PC-3 (cell line): ENCODE measurements around the gene SAPCD2.

ENCODE experiments used
- CTCF ChIP-seq: fragments of 300-600 bp; sonication (generic); conservative IDR thresholded peaks from 2 replicates; pipeline ENCODE4 v1.5.1; 2017; ENCODE audit warnings: antibody characterized with exemption, low read depth, mild to moderate bottlenecking, low read length
- EZH2 ChIP-seq: fragments of 300-600 bp; sonication (generic); IDR thresholded peaks from one replicate; pipeline ENCODE4 v1.6.1; 2017; ENCODE audit warnings: antibody characterized with exemption, mild to moderate bottlenecking, low read length; ENCODE audit not compliant: unreplicated experiment
- EZH2phosphoT487 ChIP-seq: fragments of 300-600 bp; sonication (generic); IDR thresholded peaks from 2 replicates; pipeline ENCODE4 v1.6.1; 2018; ENCODE audit warnings: mild to moderate bottlenecking, antibody characterized with exemption, low read length, borderline replicate concordance

DNA sequence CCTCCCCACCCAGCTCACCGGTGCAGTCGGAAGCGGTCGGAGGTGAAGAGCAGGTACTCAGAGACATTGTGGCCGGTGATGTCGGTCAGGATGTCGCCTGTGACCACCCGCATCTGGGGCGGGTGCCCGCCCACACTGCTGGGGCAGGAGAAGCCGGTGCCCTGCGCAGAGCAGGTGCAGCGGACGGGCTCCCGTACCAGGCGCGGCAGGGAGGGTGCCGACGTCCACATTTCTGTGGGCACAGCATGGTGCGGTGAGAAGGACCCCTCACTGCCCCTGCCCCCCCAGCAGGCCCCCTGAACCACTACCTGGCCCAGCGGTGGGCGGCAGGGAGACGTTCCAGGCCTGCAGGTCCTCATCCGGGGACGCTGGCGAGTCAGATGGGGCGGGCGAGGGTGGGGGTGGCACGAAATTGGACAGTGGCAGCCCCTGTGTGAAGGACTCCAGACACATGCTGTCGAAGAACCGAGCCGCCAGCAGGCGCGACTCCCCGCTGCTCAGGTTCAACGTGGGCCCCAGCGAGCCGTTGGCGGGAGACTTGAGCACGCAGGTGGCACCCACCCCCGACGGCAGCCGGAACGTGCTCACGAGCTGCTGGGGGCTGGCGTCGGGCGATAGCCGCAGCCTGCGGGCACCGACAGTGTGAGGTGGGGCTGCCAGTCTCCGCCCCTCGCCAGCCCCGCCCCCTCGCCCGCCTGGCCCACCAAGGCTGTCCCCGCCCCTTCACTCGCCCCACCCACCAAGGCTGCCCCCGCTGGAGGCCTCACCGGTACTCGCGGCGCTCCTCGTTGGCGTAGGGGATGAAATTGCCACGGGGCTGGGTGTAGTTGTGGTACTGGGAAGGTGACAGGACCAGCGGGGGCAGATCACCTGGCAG is 57.4 kb downstream of the SAPCD2 start:
- no peak for TF ChIP-seq CTCF
- TF ChIP-seq EZH2, result no peak
- TF ChIP-seq EZH2phosphoT487, result no peak
